Esophagus squamous epithelium (tissue), 4 donors: ENCODE data around the gene TNPO1.

ENCODE experiments used
- POLR2A ChIP-seq, 4 donors: fragments of 450-650 bp; IDR thresholded peaks; one replicate each; pipeline ENCODE4 v1.6.1; 2017; ENCODE audit warnings: antibody characterized with exemption in 4 of 4, mild to moderate bottlenecking in 4 of 4, moderate library complexity in 3 of 4
- TF ChIP-seq, protein P1 (sequence below), 6 experiments: fragments of 450-650 bp in 4 of 6; fragments of 200-600 bp in 2 of 6; sonication (generic) in 2 of 6; IDR thresholded peaks; one replicate each; pipeline ENCODE4 v1.5.1; 2016 to 2019; ENCODE audit warnings: antibody characterized with exemption in 6 of 6, mild to moderate bottlenecking in 4 of 6, moderate library complexity in 4 of 6

GRCh38 chr5:72817076-72817481 lies 618 bp downstream of the TNPO1 start:
- TF ChIP-seq, protein P1, sequence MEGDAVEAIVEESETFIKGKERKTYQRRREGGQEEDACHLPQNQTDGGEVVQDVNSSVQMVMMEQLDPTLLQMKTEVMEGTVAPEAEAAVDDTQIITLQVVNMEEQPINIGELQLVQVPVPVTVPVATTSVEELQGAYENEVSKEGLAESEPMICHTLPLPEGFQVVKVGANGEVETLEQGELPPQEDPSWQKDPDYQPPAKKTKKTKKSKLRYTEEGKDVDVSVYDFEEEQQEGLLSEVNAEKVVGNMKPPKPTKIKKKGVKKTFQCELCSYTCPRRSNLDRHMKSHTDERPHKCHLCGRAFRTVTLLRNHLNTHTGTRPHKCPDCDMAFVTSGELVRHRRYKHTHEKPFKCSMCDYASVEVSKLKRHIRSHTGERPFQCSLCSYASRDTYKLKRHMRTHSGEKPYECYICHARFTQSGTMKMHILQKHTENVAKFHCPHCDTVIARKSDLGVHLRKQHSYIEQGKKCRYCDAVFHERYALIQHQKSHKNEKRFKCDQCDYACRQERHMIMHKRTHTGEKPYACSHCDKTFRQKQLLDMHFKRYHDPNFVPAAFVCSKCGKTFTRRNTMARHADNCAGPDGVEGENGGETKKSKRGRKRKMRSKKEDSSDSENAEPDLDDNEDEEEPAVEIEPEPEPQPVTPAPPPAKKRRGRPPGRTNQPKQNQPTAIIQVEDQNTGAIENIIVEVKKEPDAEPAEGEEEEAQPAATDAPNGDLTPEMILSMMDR (IDR thresholded peaks at IDR 0.05): no peak
- no peak for TF ChIP-seq POLR2A (IDR thresholded peaks at IDR 0.05)
